Progenitor cell of endocrine pancreas (in vitro differentiated cells): ENCODE data around the gene MYLK2. TPM values are rescaled to one million over a fixed set of nuclear protein-coding genes. Genes with fewer than 3 reads are reported as not detected.

ENCODE experiments used
- DNase-seq: peaks from one replicate; pipeline ENCODE4 v3.0.0; 2021; ENCODE audit warnings: low spot score; ENCODE audit not compliant: unreplicated experiment
- H3K27ac Mint-ChIP-seq: 2 replicates; pipeline ENCODE4 v1.8.0; 2021; ENCODE audit warnings: mild to moderate bottlenecking, moderate library complexity, mixed read lengths
- H3K27me3 Mint-ChIP-seq: 2 replicates; pipeline ENCODE4 v1.8.0; 2021; ENCODE audit warnings: mixed read lengths
- H3K36me3 Mint-ChIP-seq: 2 replicates; pipeline ENCODE4 v1.8.0; 2022; ENCODE audit warnings: mixed read lengths; ENCODE audit not compliant: insufficient read depth
- H3K4me1 Mint-ChIP-seq: 2 replicates; pipeline ENCODE4 v1.8.0; 2021; ENCODE audit warnings: low read depth, mixed read lengths
- H3K4me3 Mint-ChIP-seq: 2 replicates; pipeline ENCODE4 v1.8.0; 2021; ENCODE audit warnings: low read depth, mild to moderate bottlenecking, moderate library complexity, mixed read lengths
- H3K9me3 Mint-ChIP-seq: 2 replicates; pipeline ENCODE4 v1.8.0; 2021; ENCODE audit warnings: low read depth, mixed read lengths
- total RNA-seq: library from RNA; stranded (reverse); gene quantifications from 2 replicates; pipeline ENCODE4 v1.2.1, GENCODE V29; 2021
- TF ChIP-seq, protein P1 (sequence below): fragments of 200-600 bp; sonication (generic); IDR thresholded peaks from one replicate; pipeline ENCODE4 v1.5.0; 2021; ENCODE audit warnings: antibody characterized with exemption, mild to moderate bottlenecking; ENCODE audit not compliant: unreplicated experiment

MYLK2 gene
- total RNA-seq, 1 donor from 2014 or later = 0.38 TPM

DNA sequence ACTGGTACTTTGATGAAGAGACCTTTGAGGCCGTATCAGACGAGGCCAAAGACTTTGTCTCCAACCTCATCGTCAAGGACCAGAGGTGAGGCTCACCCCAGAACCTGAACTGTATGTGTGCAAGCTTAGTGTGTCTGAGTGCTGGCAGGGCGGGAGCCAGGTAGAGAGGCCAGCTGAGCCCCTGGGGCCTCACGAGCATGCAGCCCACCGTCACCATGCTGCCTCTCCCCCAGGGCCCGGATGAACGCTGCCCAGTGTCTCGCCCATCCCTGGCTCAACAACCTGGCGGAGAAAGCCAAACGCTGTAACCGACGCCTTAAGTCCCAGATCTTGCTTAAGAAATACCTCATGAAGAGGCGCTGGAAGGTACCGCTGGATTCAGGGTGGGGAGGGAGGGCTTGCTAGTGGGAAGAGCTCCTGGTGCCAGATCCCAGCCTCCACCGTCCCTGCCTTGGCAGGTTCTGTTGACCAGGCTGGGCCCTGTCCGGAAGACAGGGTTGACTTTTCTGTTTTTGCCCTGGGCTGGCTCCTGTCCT is 12.7 kb downstream of the MYLK2 start:
- Mint-ChIP-seq H3K4me3 (no peak overlapping the region), H3K4me1 (peaks cover 6% of the 10 kb centered on the region), H3K27ac (peak overlapping the region; percentile 58), H3K27me3 (no peaks in the 10 kb centered on the region), H3K36me3 (no peaks in the 10 kb centered on the region), H3K9me3 (no peaks in the 10 kb centered on the region)
- TF ChIP-seq, protein P1, sequence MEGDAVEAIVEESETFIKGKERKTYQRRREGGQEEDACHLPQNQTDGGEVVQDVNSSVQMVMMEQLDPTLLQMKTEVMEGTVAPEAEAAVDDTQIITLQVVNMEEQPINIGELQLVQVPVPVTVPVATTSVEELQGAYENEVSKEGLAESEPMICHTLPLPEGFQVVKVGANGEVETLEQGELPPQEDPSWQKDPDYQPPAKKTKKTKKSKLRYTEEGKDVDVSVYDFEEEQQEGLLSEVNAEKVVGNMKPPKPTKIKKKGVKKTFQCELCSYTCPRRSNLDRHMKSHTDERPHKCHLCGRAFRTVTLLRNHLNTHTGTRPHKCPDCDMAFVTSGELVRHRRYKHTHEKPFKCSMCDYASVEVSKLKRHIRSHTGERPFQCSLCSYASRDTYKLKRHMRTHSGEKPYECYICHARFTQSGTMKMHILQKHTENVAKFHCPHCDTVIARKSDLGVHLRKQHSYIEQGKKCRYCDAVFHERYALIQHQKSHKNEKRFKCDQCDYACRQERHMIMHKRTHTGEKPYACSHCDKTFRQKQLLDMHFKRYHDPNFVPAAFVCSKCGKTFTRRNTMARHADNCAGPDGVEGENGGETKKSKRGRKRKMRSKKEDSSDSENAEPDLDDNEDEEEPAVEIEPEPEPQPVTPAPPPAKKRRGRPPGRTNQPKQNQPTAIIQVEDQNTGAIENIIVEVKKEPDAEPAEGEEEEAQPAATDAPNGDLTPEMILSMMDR = no peak
- no peak for DNase-seq

DNA sequence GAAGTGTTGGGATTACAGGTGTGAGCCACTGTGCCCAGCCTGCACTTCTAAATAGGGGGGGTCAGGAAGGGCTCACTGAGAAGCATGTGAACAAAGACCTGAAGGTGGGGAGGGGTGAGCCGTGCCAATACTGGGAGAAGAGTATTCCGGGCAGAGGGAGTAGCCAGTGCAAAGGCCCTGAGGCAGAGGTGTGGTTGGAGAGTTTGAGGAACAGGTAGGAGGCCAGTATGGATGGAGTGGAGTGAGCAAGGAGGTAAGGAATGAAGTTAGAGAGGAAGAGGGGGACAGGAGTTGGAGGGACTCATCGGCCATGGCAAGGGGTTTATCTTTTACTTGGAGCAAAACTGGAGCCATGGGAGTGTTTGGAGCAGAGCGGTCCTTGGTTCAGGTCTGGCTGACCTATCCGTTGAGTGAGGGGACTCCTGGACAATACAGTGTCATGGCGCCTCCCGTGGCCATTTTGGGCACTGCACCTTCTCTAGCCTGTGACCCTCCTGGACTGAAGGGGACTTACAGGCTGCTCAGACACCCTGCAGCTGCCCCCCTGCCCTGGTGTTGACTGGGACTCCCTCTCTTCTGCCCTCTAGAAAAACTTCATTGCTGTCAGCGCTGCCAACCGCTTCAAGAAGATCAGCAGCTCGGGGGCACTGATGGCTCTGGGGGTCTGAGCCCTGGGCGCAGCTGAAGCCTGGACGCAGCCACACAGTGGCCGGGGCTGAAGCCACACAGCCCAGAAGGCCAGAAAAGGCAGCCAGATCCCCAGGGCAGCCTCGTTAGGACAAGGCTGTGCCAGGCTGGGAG is 14.2 kb downstream of the MYLK2 start:
- TF ChIP-seq, protein P1 = peak; percentile 98
- Mint-ChIP-seq H3K36me3 (no peaks in the 10 kb centered on the region), H3K4me1 (peaks cover 6% of the 10 kb centered on the region), H3K27me3 (no peaks in the 10 kb centered on the region), H3K27ac (peak overlapping the region; percentile 13), H3K4me3 (no peak overlapping the region), H3K9me3 (no peaks in the 10 kb centered on the region)
- DNase-seq = peak; percentile 90

DNA sequence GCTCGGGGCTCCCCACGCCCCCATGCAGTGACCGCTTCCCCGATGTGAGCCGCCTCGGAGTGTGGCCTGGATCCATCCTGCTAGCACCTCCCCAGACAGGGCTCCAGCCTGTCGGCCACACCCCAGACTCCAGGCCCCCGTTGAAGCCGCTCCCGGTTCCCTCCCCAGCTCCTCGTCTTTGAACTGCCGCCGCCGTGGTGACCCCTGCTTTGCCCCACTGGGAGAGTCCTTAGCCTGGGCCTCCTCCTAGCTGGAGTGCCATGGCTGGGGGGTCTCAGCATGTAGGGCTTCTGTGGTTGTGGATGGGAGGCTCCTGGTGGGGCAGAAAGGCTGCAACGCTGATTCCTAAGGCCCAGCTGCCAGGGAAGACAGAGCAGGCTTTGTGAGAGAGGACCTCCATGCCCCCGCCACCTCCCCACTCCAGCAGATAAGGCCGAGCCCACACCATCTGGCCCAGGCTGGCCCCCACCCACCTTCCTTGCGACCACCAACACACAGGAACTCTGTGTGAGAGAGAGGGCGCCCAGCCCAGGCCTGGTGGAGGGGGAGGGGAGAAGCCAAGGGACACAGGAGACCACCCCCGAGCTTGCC is 14.9 kb downstream of the MYLK2 start:
- Mint-ChIP-seq H3K27ac (no peak overlapping the region), H3K4me1 (peaks cover 6% of the 10 kb centered on the region), H3K4me3 (no peak overlapping the region), H3K27me3 (no peaks in the 10 kb centered on the region), H3K36me3 (no peaks in the 10 kb centered on the region), H3K9me3 (no peaks in the 10 kb centered on the region)
- TF ChIP-seq, protein P1 = no peak
- no peak for DNase-seq

DNA sequence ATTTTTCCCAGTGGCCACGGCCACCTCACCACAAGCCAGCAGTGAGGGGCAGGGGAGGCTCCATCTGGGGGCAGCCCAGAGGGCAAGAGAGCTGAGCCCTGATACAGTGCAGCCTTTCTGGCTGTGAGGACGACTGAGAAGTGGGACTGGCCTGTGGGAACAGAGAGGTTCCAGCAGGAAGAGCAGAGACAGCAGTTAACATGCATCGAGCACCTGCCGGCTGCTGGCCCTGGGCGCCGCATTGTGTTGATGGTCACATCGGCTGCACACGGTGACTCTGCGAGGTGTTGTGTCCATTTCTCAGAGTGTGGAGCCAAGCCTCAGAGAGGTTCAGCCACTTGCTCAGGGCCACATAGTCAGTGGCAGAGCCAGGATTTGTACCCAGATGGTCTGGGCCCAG is 16.4 kb downstream of the MYLK2 start:
- Mint-ChIP-seq H3K36me3 (no peaks in the 10 kb centered on the region), H3K4me1 (peaks cover 6% of the 10 kb centered on the region), H3K9me3 (no peaks in the 10 kb centered on the region), H3K4me3 (no peak overlapping the region), H3K27me3 (no peaks in the 10 kb centered on the region), H3K27ac (no peak overlapping the region)
- TF ChIP-seq, protein P1 = no peak
- no peak for DNase-seq

DNA sequence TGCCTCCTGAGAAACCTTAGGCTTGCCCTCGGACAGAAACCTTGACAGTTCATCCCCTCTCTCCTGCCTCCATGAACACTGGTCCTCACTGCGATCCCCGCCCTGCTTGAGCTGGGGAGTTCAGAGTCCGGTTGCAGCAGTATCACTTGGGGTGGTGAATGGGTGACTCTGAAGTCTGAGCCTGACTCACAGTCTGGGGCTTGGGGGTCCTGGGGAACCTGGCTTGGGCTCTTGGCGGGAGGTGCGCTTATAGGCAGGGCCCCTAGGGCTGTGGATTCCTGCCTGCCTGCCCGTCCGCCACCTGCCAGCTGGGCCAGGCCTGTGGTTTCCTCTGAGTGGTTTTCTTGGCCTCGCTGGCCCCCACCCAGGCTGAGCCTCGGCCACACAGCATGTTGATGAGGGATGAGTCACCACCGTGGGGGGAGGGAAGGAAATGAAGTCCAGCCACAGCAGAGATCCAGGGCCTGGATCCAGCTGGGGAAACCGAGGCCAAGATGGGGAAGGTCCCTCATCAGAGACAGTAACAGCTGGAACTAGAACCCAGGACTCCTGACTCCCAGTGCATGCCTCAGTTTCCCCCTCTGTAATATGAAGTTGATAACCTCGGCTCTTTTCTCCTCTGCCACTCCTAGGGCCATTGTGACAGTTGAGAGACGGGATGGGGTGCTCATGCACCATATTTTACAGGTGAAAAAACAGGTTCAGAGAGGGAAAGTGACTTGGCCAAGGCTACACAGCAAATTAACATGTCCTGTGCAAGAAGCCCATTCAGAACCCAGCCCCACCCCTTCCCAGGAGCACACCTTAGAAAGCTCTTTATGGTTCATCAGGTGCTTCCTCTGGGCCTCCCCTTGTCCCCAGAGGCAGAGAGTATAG is 17.1 kb downstream of the MYLK2 start:
- H3K4me3 Mint-ChIP-seq = no peak overlapping the region
- no peaks in the 10 kb centered on the region for H3K27me3 Mint-ChIP-seq
- TF ChIP-seq, protein P1 = no peak
- H3K4me1 Mint-ChIP-seq = peaks cover 6% of the 10 kb centered on the region
- H3K27ac Mint-ChIP-seq = no peak overlapping the region
- H3K36me3 Mint-ChIP-seq = no peaks in the 10 kb centered on the region
- DNase-seq = no peak
- H3K9me3 Mint-ChIP-seq = no peaks in the 10 kb centered on the region
